Islet of Langerhans (tissue), 1 donor: ENCODE data around the gene KDM4B.
"Not testable (repeated sequence)": the region's sequence is repeated elsewhere in the genome, so short reads cannot be mapped to it uniquely, and the experiment has no call there.

Experiments used
- FAIRE-seq: peaks from one replicate; lab custom pipeline; 2011; peaks lifted over from hg19 to GRCh38; lab: Jason Lieb, UNC

The KDM4B gene

GRCh38 chr19:4968462-4969291, at the start of gene KDM4B:
TSS of gene KDM4B (plus strand) at chr19:4969113. CDS start at chr19:5032891, 63,778 bp downstream.
- no peak for FAIRE-seq

- FAIRE-seq, result no peak
Observed at GRCh38 chr19:4922530-4923275, 46.2 kb upstream of the KDM4B start.

- FAIRE-seq, result no peak
Observed at GRCh38 chr19:4923276-4923747, 45.6 kb upstream of the KDM4B start.

- no peak for FAIRE-seq
Observed at GRCh38 chr19:4929186-4929585, 39.7 kb upstream of the KDM4B start.

GRCh38 chr19:4930664-4931063, 38.2 kb upstream of the KDM4B start:
- FAIRE-seq, result no peak

- no peak for FAIRE-seq
Observed at GRCh38 chr19:4932711-4933110, 36.2 kb upstream of the KDM4B start.

GRCh38 chr19:4933528-4933927, 35.4 kb upstream of the KDM4B start:
- no peak for FAIRE-seq

- FAIRE-seq, result no peak
Observed at GRCh38 chr19:4935444-4935843, 33.5 kb upstream of the KDM4B start.

GRCh38 chr19:4937060-4937459, 31.9 kb upstream of the KDM4B start:
- FAIRE-seq, result no peak

GRCh38 chr19:4938461-4938860, 30.5 kb upstream of the KDM4B start:
- FAIRE-seq, result not testable (repeated sequence)

GRCh38 chr19:4939466-4939865, 29.4 kb upstream of the KDM4B start:
- FAIRE-seq, result no peak

- not testable (repeated sequence) for FAIRE-seq
Observed at GRCh38 chr19:4941638-4942169, 27.2 kb upstream of the KDM4B start.

- FAIRE-seq, result not testable (repeated sequence)
Observed at GRCh38 chr19:4950650-4951049, 18.3 kb upstream of the KDM4B start.

- FAIRE-seq, result no peak
Observed at GRCh38 chr19:4951656-4952055, 17.3 kb upstream of the KDM4B start.

- FAIRE-seq, result no peak
Observed at GRCh38 chr19:4952945-4953344, 16.0 kb upstream of the KDM4B start.

GRCh38 chr19:4954320-4955149, 14.4 kb upstream of the KDM4B start:
- not testable (repeated sequence) for FAIRE-seq

GRCh38 chr19:4955274-4955673, 13.6 kb upstream of the KDM4B start:
- no peak for FAIRE-seq

- no peak for FAIRE-seq
Observed at GRCh38 chr19:4957981-4958380, 10.9 kb upstream of the KDM4B start.

GRCh38 chr19:4962085-4962619, 6.8 kb upstream of the KDM4B start:
- FAIRE-seq, result no peak

GRCh38 chr19:4965061-4965460, 3.9 kb upstream of the KDM4B start:
- FAIRE-seq, result no peak

GRCh38 chr19:4966591-4966990, 2.3 kb upstream of the KDM4B start:
- FAIRE-seq, result no peak
